Liver (tissue), 3 donors: ENCODE data around the gene CEP89.

ENCODE experiments used
- FOXA1 ChIP-seq: IDR thresholded peaks from 2 replicates; pipeline ENCODE4 v1.6.1; 2016; ENCODE audit warnings: antibody characterized with exemption
- GABPA ChIP-seq, 2 donors: IDR thresholded peaks in 1 of 2; conservative IDR thresholded peaks in 1 of 2; 2 replicates each; pipeline ENCODE4 v1.6.1; 2016; ENCODE audit warnings: antibody characterized with exemption in 2 of 2, mild to moderate bottlenecking in 1 of 2, moderate library complexity in 1 of 2
- HNF4A ChIP-seq, 2 donors: conservative IDR thresholded peaks; 2 replicates each; pipeline ENCODE4 v1.6.1; 2016; ENCODE audit warnings: antibody characterized with exemption in 2 of 2, mild to moderate bottlenecking in 2 of 2
- HNF4G ChIP-seq: IDR thresholded peaks from 2 replicates; pipeline ENCODE4 v1.6.1; 2016; ENCODE audit warnings: antibody characterized with exemption
- JUND ChIP-seq, 2 donors: IDR thresholded peaks; 2 replicates each; pipeline ENCODE4 v1.6.1; 2016; ENCODE audit warnings: antibody characterized with exemption in 2 of 2
- NR2F2 ChIP-seq: IDR thresholded peaks from 2 replicates; pipeline ENCODE4 v1.6.1; 2016; ENCODE audit warnings: antibody characterized with exemption
- RAD21 ChIP-seq, 2 donors: IDR thresholded peaks; 2 replicates each; pipeline ENCODE4 v1.6.1; 2016; ENCODE audit warnings: antibody characterized with exemption in 2 of 2, mild to moderate bottlenecking in 2 of 2
- SP1 ChIP-seq: IDR thresholded peaks from 2 replicates; pipeline ENCODE4 v1.6.1; 2018; ENCODE audit warnings: antibody characterized with exemption, mild to moderate bottlenecking
- TAF1 ChIP-seq: conservative IDR thresholded peaks from 2 replicates; pipeline ENCODE4 v1.6.1; 2016; ENCODE audit warnings: antibody characterized with exemption, mild to moderate bottlenecking
- YY1 ChIP-seq: IDR thresholded peaks from 2 replicates; pipeline ENCODE4 v1.6.1; 2016; ENCODE audit warnings: antibody characterized with exemption, mild to moderate bottlenecking
- TF ChIP-seq, protein P1 (sequence below): fragments of 150-350 bp; IDR thresholded peaks from 2 replicates; pipeline ENCODE4 v1.5.1; 2017; ENCODE audit warnings: improper control_type of control experiment, low read depth, low read length; ENCODE audit not compliant: missing input control
- TF ChIP-seq, protein P2 (sequence below): IDR thresholded peaks from 2 replicates; pipeline ENCODE4 v1.6.1; 2016; ENCODE audit warnings: antibody characterized with exemption, mild to moderate bottlenecking
- TF ChIP-seq, protein P3 (sequence below): IDR thresholded peaks from 2 replicates; pipeline ENCODE4 v1.6.1; 2016; ENCODE audit warnings: antibody characterized with exemption
- TF ChIP-seq, protein P4 (sequence below): IDR thresholded peaks from 2 replicates; pipeline ENCODE4 v1.6.1; 2016; ENCODE audit warnings: antibody characterized with exemption
- donor health status: healthy.
- donor health status: healthy.

DNA sequence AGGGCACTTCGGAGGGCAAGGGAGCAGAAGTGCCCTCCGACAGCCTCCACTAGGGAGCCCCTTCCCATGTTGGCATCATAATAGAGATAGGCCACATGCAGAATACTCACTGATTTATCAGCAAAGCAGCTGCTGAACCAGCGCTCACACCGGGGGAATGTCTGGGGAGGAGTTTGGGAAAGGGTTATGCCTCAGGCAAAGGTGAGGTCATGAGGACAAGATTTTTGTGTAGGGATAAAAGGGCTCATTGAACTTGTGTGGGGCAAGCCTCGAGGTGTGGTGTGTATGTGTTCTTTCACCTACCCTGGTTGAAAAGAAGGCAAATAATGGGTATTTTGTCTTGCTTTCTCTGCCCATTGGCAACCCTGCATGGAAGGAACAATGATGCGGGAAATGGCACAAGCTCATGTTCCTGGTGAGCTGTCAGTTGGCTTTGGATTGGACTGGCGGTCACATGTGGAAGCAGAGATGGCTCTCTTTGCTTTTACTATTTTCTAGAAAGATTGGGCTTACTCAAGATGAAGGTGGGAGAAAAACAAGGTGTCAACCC, 63.0 kb downstream of the CEP89 start:
- TF ChIP-seq TAF1: no peak
- TF ChIP-seq, protein P1, sequence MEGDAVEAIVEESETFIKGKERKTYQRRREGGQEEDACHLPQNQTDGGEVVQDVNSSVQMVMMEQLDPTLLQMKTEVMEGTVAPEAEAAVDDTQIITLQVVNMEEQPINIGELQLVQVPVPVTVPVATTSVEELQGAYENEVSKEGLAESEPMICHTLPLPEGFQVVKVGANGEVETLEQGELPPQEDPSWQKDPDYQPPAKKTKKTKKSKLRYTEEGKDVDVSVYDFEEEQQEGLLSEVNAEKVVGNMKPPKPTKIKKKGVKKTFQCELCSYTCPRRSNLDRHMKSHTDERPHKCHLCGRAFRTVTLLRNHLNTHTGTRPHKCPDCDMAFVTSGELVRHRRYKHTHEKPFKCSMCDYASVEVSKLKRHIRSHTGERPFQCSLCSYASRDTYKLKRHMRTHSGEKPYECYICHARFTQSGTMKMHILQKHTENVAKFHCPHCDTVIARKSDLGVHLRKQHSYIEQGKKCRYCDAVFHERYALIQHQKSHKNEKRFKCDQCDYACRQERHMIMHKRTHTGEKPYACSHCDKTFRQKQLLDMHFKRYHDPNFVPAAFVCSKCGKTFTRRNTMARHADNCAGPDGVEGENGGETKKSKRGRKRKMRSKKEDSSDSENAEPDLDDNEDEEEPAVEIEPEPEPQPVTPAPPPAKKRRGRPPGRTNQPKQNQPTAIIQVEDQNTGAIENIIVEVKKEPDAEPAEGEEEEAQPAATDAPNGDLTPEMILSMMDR: no peak
- no peak for TF ChIP-seq RAD21 (IDR thresholded peaks at IDR 0.05)
- TF ChIP-seq, protein P2, sequence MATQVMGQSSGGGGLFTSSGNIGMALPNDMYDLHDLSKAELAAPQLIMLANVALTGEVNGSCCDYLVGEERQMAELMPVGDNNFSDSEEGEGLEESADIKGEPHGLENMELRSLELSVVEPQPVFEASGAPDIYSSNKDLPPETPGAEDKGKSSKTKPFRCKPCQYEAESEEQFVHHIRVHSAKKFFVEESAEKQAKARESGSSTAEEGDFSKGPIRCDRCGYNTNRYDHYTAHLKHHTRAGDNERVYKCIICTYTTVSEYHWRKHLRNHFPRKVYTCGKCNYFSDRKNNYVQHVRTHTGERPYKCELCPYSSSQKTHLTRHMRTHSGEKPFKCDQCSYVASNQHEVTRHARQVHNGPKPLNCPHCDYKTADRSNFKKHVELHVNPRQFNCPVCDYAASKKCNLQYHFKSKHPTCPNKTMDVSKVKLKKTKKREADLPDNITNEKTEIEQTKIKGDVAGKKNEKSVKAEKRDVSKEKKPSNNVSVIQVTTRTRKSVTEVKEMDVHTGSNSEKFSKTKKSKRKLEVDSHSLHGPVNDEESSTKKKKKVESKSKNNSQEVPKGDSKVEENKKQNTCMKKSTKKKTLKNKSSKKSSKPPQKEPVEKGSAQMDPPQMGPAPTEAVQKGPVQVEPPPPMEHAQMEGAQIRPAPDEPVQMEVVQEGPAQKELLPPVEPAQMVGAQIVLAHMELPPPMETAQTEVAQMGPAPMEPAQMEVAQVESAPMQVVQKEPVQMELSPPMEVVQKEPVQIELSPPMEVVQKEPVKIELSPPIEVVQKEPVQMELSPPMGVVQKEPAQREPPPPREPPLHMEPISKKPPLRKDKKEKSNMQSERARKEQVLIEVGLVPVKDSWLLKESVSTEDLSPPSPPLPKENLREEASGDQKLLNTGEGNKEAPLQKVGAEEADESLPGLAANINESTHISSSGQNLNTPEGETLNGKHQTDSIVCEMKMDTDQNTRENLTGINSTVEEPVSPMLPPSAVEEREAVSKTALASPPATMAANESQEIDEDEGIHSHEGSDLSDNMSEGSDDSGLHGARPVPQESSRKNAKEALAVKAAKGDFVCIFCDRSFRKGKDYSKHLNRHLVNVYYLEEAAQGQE: no peak
- TF ChIP-seq YY1: no peak
- no peak for TF ChIP-seq SP1
- no peak for TF ChIP-seq HNF4A (conservative IDR thresholded peaks at IDR 0.05)
- TF ChIP-seq, protein P3, sequence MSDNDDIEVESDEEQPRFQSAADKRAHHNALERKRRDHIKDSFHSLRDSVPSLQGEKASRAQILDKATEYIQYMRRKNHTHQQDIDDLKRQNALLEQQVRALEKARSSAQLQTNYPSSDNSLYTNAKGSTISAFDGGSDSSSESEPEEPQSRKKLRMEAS: no peak
- TF ChIP-seq GABPA (IDR thresholded peaks at IDR 0.05 in 1 of 2, conservative IDR thresholded peaks at IDR 0.05 in 1 of 2): no peak
- no peak for TF ChIP-seq FOXA1
- no peak for TF ChIP-seq HNF4G
- no peak for TF ChIP-seq JUND (IDR thresholded peaks at IDR 0.05)
- no peak for TF ChIP-seq NR2F2
- TF ChIP-seq, protein P4, sequence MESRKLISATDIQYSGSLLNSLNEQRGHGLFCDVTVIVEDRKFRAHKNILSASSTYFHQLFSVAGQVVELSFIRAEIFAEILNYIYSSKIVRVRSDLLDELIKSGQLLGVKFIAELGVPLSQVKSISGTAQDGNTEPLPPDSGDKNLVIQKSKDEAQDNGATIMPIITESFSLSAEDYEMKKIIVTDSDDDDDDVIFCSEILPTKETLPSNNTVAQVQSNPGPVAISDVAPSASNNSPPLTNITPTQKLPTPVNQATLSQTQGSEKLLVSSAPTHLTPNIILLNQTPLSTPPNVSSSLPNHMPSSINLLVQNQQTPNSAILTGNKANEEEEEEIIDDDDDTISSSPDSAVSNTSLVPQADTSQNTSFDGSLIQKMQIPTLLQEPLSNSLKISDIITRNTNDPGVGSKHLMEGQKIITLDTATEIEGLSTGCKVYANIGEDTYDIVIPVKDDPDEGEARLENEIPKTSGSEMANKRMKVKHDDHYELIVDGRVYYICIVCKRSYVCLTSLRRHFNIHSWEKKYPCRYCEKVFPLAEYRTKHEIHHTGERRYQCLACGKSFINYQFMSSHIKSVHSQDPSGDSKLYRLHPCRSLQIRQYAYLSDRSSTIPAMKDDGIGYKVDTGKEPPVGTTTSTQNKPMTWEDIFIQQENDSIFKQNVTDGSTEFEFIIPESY: no peak
